Loucy (cell line): ENCODE results near the gene CACNG5.

Experiments
- H2AFZ ChIP-seq: fragments of 200-600 bp; sonication (generic); 2 replicates; pipeline ENCODE4 v1.6.0; 2016; ENCODE audit warnings: antibody characterized with exemption, mild to moderate bottlenecking, low read length, moderate library complexity
- H3F3A ChIP-seq: fragments of 200-600 bp; 2 replicates; pipeline ENCODE4 v1.6.0; 2016; ENCODE audit warnings: antibody characterized with exemption, low read depth, mild to moderate bottlenecking
- H3K27me3 ChIP-seq: fragments of 200-600 bp; sonication (generic); 2 replicates; pipeline ENCODE4 v1.6.1; 2014; ENCODE audit warnings: low read length, mild to moderate bottlenecking; ENCODE audit not compliant: insufficient read depth, poor library complexity, severe bottlenecking
- H3K36me3 ChIP-seq: fragments of 200-600 bp; sonication (generic); 2 replicates; pipeline ENCODE4 v1.6.1; 2016; ENCODE audit warnings: low read length; ENCODE audit not compliant: insufficient read depth
- H3K4me1 ChIP-seq: fragments of 200-600 bp; sonication (generic); 2 replicates; pipeline ENCODE4 v1.5.1; 2014; ENCODE audit warnings: low read length, mild to moderate bottlenecking; ENCODE audit not compliant: insufficient read depth, poor library complexity, severe bottlenecking
- H3K4me2 ChIP-seq: fragments of 200-600 bp; sonication (generic); 2 replicates; pipeline ENCODE4 v1.6.0; 2014; ENCODE audit warnings: antibody characterized with exemption, low read length, low read depth, mild to moderate bottlenecking; ENCODE audit not compliant: poor library complexity, severe bottlenecking
- H3K4me3 ChIP-seq: fragments of 200-600 bp; sonication (generic); 2 replicates; pipeline ENCODE4 v1.5.1; 2014; ENCODE audit warnings: low read length, mild to moderate bottlenecking, mixed read lengths; ENCODE audit not compliant: poor library complexity, severe bottlenecking
- H3K79me2 ChIP-seq: fragments of 200-600 bp; sonication (generic); 2 replicates; pipeline ENCODE4 v1.6.1; 2014; ENCODE audit warnings: low read length; ENCODE audit not compliant: insufficient read depth
- H3K9ac ChIP-seq: fragments of 200-600 bp; sonication (generic); 2 replicates; pipeline ENCODE4 v1.6.0; 2014; ENCODE audit warnings: mild to moderate bottlenecking, low read depth, low read length, moderate library complexity; ENCODE audit not compliant: poor library complexity, severe bottlenecking
- H3K9me2 ChIP-seq: fragments of 200-600 bp; sonication (generic); replicated peaks from 2 replicates; pipeline ENCODE4 v1.6.1; 2016; ENCODE audit warnings: low read depth, low read length, mixed read lengths
- H3K9me3 ChIP-seq: fragments of 200-600 bp; sonication (generic); 2 replicates; pipeline ENCODE4 v1.6.1; 2014; ENCODE audit warnings: mild to moderate bottlenecking, antibody characterized with exemption, low read length, low read depth; ENCODE audit not compliant: insufficient read depth
- H4K20me1 ChIP-seq: fragments of 200-600 bp; sonication (generic); 2 replicates; pipeline ENCODE4 v1.6.0; 2014; ENCODE audit warnings: antibody characterized with exemption, low read length, mild to moderate bottlenecking; ENCODE audit not compliant: insufficient read depth, poor library complexity, severe bottlenecking
- EZH2phosphoT487 ChIP-seq: fragments of 200-600 bp; IDR thresholded peaks from 2 replicates; pipeline ENCODE4 v1.6.1; 2018; ENCODE audit warnings: antibody characterized with exemption, mild to moderate bottlenecking, moderate library complexity, borderline replicate concordance
- TF ChIP-seq, protein P1 (sequence below): fragments of 200-600 bp; sonication (generic); conservative IDR thresholded peaks from 2 replicates; pipeline ENCODE4 v1.5.1; 2014; ENCODE audit warnings: mild to moderate bottlenecking, antibody characterized with exemption, low read length

The CACNG5 gene

DNA sequence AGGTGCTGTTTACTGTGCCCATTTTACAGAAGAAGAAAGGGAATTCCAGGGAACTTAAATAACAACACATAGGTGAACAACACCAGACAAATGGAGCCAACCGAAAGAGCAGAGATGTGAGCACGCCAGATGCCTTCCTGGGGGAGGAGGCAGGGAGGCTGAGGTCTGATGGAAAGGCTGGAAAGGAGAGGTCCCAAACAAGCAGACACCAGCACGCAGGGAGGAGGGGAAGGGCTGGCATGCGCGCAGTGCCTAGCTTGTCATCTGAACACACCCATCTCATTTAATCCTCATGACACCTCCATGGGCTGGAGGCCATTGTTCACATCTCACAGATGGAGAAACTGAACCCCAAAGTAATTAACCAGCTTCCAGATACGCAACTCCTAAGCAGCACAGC, 20.9 kb upstream of the CACNG5 start:
- H3K36me3 ChIP-seq = no peaks in the 10 kb centered on the region
- TF ChIP-seq, protein P1, sequence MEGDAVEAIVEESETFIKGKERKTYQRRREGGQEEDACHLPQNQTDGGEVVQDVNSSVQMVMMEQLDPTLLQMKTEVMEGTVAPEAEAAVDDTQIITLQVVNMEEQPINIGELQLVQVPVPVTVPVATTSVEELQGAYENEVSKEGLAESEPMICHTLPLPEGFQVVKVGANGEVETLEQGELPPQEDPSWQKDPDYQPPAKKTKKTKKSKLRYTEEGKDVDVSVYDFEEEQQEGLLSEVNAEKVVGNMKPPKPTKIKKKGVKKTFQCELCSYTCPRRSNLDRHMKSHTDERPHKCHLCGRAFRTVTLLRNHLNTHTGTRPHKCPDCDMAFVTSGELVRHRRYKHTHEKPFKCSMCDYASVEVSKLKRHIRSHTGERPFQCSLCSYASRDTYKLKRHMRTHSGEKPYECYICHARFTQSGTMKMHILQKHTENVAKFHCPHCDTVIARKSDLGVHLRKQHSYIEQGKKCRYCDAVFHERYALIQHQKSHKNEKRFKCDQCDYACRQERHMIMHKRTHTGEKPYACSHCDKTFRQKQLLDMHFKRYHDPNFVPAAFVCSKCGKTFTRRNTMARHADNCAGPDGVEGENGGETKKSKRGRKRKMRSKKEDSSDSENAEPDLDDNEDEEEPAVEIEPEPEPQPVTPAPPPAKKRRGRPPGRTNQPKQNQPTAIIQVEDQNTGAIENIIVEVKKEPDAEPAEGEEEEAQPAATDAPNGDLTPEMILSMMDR = no peak
- TF ChIP-seq EZH2phosphoT487 = no peak
- no peak overlapping the region for H2AFZ ChIP-seq
- no peak overlapping the region for H3K4me3 ChIP-seq
- no peak overlapping the region for H3K9ac ChIP-seq
- H3K9me2 ChIP-seq = no peaks in the 10 kb centered on the region
- no peak overlapping the region for H3K4me2 ChIP-seq
- no peaks in the 10 kb centered on the region for H3K27me3 ChIP-seq
- no peaks in the 10 kb centered on the region for H3K9me3 ChIP-seq
- no peaks in the 10 kb centered on the region for H3K79me2 ChIP-seq
- H3K4me1 ChIP-seq = no peaks in the 10 kb centered on the region
- no peaks in the 10 kb centered on the region for H3F3A ChIP-seq
- no peaks in the 10 kb centered on the region for H4K20me1 ChIP-seq

DNA sequence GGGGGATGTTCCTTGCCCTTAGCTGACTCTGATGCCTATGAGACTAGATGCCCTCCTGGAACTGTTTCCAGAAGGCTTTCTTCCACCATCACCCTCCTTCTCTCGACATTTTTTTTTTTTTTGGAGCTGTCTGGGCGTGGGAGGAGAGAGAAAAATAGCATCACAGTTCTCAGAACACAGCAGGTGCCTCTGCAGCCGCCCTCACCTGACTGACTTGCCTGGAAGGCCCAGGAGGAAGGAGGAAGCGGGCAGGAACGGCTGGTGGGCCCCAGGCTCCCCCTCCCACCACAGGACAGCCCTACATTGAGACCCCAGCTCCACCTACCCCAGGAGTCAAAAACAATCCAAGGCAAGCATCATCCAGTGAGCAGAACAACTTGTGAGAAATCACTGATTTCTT, 20.3 kb upstream of the CACNG5 start:
- H3K9ac ChIP-seq = no peak overlapping the region
- no peaks in the 10 kb centered on the region for H3K9me3 ChIP-seq
- H3K79me2 ChIP-seq = no peaks in the 10 kb centered on the region
- H3K36me3 ChIP-seq = no peaks in the 10 kb centered on the region
- no peak overlapping the region for H3K4me2 ChIP-seq
- no peaks in the 10 kb centered on the region for H4K20me1 ChIP-seq
- no peaks in the 10 kb centered on the region for H3K9me2 ChIP-seq
- no peak overlapping the region for H3K4me3 ChIP-seq
- TF ChIP-seq, protein P1 = no peak
- TF ChIP-seq EZH2phosphoT487 = no peak
- no peaks in the 10 kb centered on the region for H3K27me3 ChIP-seq
- H2AFZ ChIP-seq = no peak overlapping the region
- no peaks in the 10 kb centered on the region for H3F3A ChIP-seq
- H3K4me1 ChIP-seq = no peaks in the 10 kb centered on the region

DNA sequence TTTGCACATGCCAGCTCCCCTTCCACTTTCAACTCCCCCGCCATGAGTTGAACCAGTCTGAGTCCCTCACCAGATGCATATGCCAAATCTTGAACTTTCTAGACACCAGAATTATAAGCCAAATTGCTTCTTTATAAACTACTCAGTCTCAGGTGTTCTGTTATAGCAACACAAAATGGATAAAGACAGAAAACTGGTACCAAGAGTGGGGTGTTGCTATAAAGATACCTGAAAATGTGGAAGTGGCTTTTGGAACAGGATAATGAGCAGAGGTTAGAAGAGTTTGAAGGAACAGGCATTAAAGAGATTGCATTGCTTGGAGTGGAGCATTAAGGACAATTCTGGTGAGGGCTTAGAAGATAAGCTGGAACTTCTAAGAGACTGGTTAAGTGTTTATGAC, 17.2 kb upstream of the CACNG5 start:
- H3K79me2 ChIP-seq = no peaks in the 10 kb centered on the region
- TF ChIP-seq EZH2phosphoT487 = no peak
- TF ChIP-seq, protein P1 = no peak
- no peaks in the 10 kb centered on the region for H3K9me2 ChIP-seq
- no peaks in the 10 kb centered on the region for H3K4me1 ChIP-seq
- H3K9me3 ChIP-seq = no peaks in the 10 kb centered on the region
- H2AFZ ChIP-seq = no peak overlapping the region
- no peak overlapping the region for H3K4me2 ChIP-seq
- H4K20me1 ChIP-seq = no peaks in the 10 kb centered on the region
- H3K36me3 ChIP-seq = no peaks in the 10 kb centered on the region
- no peaks in the 10 kb centered on the region for H3F3A ChIP-seq
- no peak overlapping the region for H3K9ac ChIP-seq
- H3K27me3 ChIP-seq = no peaks in the 10 kb centered on the region
- H3K4me3 ChIP-seq = no peak overlapping the region
